DND-41 (cell line): ENCODE measurements around the gene PPP6R1.

Experiments
- EZH2 ChIP-seq: IDR thresholded peaks from 3 replicates; pipeline ENCODE4 v1.6.1; 2012; ENCODE audit warnings: borderline replicate concordance, low read depth, mild to moderate bottlenecking, moderate library complexity, low read length, inconsistent platforms; ENCODE audit not compliant: severe bottlenecking
- TF ChIP-seq, protein P1 (sequence below): IDR thresholded peaks from 2 replicates; pipeline ENCODE4 v1.5.1; 2012; ENCODE audit warnings: borderline replicate concordance, low read length, moderate library complexity, mild to moderate bottlenecking; ENCODE audit not compliant: poor library complexity, severe bottlenecking; ENCODE audit errors: extremely low read depth

DNA sequence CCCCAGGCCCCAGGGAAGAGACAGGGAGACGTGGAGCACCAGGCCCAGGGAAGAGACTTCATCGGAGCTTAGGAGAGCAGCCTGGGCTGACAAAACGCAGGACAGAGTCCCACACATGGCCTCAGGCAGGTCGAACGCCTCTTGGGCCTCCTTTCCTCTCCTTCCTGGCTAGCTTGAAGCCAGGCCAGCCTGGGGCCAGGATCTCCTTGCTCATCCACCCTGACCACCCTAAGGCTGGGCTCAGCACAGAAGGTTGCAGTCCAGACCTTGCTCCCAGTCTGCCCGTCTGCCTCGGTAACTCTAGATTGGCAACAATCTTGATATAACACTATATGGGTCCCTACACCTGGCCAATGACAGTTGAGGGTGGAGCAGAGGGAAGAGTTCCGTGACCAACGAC, 10.1 kb downstream of the PPP6R1 start:
- TF ChIP-seq, protein P1, sequence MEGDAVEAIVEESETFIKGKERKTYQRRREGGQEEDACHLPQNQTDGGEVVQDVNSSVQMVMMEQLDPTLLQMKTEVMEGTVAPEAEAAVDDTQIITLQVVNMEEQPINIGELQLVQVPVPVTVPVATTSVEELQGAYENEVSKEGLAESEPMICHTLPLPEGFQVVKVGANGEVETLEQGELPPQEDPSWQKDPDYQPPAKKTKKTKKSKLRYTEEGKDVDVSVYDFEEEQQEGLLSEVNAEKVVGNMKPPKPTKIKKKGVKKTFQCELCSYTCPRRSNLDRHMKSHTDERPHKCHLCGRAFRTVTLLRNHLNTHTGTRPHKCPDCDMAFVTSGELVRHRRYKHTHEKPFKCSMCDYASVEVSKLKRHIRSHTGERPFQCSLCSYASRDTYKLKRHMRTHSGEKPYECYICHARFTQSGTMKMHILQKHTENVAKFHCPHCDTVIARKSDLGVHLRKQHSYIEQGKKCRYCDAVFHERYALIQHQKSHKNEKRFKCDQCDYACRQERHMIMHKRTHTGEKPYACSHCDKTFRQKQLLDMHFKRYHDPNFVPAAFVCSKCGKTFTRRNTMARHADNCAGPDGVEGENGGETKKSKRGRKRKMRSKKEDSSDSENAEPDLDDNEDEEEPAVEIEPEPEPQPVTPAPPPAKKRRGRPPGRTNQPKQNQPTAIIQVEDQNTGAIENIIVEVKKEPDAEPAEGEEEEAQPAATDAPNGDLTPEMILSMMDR: no peak
- TF ChIP-seq EZH2: no peak
